Gastrocnemius medialis (tissue), 4 donors: ENCODE results near the gene LRIG1. TPM values are rescaled to one million over a fixed set of nuclear protein-coding genes. Genes with fewer than 3 reads are reported as not detected.

Experiments used
- ATAC-seq, 2 donors: fragments of 150-250 bp; one replicate each; pipeline ENCODE4 v1.9.1; 2016
- DNase-seq, 2 donors: peaks; one replicate each; pipeline ENCODE4 v3.0.0-alpha.2; 2019
- H3K27ac ChIP-seq, 4 donors: fragments of 200-600 bp; sonication (generic); 1 replicate in 1 of 4; 2 replicates in 3 of 4; pipeline ENCODE4 v1.5.1; 2016 to 2018; ENCODE audit warnings: mild to moderate bottlenecking in 2 of 4, moderate library complexity in 1 of 4
- H3K27me3 ChIP-seq, 3 donors: fragments of 200-600 bp; sonication (generic) in 2 of 3; 1 replicate in 1 of 3; 2 replicates in 2 of 3; pipeline versions ENCODE4 v1.5.1 to v1.6.0; 2016 to 2019; ENCODE audit warnings: mild to moderate bottlenecking in 1 of 3, moderate library complexity in 1 of 3
- H3K36me3 ChIP-seq, 2 donors: fragments of 200-600 bp; sonication (generic) in 1 of 2; one replicate each; pipeline ENCODE4 v1.5.1; 2017 to 2018
- H3K4me1 ChIP-seq, 2 donors: fragments of 200-600 bp; sonication (generic) in 1 of 2; one replicate each; pipeline ENCODE4 v1.5.1; 2016 to 2017; ENCODE audit warnings: mild to moderate bottlenecking in 2 of 2
- H3K4me3 ChIP-seq, 4 donors: fragments of 200-600 bp; sonication (generic) in 3 of 4; 1 replicate in 1 of 4; 2 replicates in 3 of 4; pipeline ENCODE4 v1.5.1; 2016 to 2019; ENCODE audit warnings: mild to moderate bottlenecking in 2 of 4
- H3K9me3 ChIP-seq, 3 donors: fragments of 200-600 bp; sonication (generic) in 2 of 3; 1 replicate in 1 of 3; 2 replicates in 2 of 3; pipeline ENCODE4 v1.5.1; 2016 to 2019
- CTCF ChIP-seq, 5 experiments: fragments of 450-650 bp in 3 of 5; fragments of 200-600 bp in 2 of 5; sonication (generic) in 2 of 5; IDR thresholded peaks in 4 of 5; conservative IDR thresholded peaks in 1 of 5; 1 replicate in 4 of 5; 2 replicates in 1 of 5; pipeline ENCODE4 v1.5.1; 2016 to 2019; ENCODE audit warnings: antibody characterized with exemption in 5 of 5, mild to moderate bottlenecking in 3 of 5, moderate library complexity in 3 of 5
- POLR2A ChIP-seq, 2 donors: fragments of 450-650 bp; IDR thresholded peaks; one replicate each; pipeline ENCODE4 v1.6.1; 2017; ENCODE audit warnings: antibody characterized with exemption in 2 of 2, mild to moderate bottlenecking in 2 of 2, moderate library complexity in 2 of 2
- in situ Hi-C, 4 donors: fragments of 200-750 bp; cut with MboI; loops; one replicate each; pipeline versions ENCODE4 v1.15.0 to v1.8.0; 2017; ENCODE audit warnings: low sequenced_read_pairs in 4 of 4
- intact Hi-C: fragments of 100-400 bp; cut with DNase I; formaldehyde crosslinking; loops from one replicate; pipeline ENCODE4 v1.15.1; 2023; ENCODE audit warnings: low total_unique reads
- total RNA-seq, 4 donors: library from RNA; depleted of rRNA; stranded (reverse); fragments of >200 nt; gene quantifications; one replicate each; pipeline versions ENCODE4 v1.1.0 to v1.2.3, GENCODE V29; 2016

LRIG1 gene
- total RNA-seq, 4 donors from 2014 or later = 45.3 to 103 (median 58.6) TPM

DNA sequence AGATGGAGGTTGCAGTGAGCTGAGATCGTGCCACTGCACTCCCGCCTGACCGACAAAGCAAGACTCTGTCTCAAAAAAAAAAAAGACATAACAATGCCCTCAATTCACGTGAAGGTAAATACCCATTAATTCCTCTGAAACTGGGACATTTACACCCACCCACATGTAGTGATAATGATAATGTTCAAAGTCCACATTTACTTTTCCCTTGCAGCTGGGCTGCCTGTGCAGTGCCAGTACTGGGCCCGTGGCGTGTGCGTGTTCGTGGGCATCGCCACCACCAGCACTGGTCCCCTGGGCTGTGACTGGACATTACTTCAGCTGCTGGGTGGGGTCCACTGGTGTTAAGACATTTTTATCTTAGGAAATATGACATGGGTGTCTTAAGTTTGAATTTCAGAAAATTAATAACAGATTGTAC is 156.4 kb downstream of the LRIG1 start:
- Histone ChIP-seq H3K27ac (no peak overlapping the region), H3K4me3 (no peak overlapping the region), H3K9me3 (no peaks in the 10 kb centered on the region), H3K4me1 (peaks cover 0 to 5% of the 10 kb centered on the region in 2 donors), H3K27me3 (no peaks in the 10 kb centered on the region), H3K36me3 (no peaks in the 10 kb centered on the region)
- in situ Hi-C loops (no loop called here), intact Hi-C loops (no loop called here)
- DNase-seq (no peak), ATAC-seq (no peak)
- TF ChIP-seq POLR2A (IDR thresholded peaks at IDR 0.05) (no peak), CTCF (IDR thresholded peaks at IDR 0.05 in 4 of 5, conservative IDR thresholded peaks at IDR 0.05 in 1 of 5) (no peak)

DNA sequence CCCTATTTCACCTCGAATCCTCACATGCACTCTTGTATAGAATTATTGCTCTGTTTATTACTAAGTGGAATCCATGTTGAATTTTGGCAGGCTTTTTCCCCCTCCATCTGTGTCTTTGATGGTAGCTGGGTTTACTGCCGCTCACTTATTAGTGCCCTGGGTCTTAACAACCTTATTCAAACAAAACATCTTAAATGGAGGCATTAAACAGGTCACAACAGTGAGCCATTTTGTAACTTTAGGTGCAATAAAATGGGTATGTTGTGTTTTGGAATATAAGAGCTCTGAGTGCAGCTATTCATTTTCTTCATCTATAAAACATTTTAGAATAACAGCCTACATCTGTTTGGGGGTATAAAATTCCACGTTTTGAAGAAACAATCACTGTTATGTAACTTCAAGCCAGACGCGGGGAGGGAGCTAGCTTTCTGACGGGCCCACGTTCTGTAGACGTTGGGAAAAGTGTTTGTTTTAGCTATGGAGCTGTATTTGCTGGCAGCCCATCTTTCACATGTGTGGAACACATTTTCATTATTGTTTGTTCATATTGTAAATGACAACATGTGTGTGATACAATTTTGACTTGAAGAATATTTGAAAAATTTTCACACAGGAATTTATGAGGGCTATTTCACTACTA is 158.0 kb downstream of the LRIG1 start:
- TF ChIP-seq CTCF (IDR thresholded peaks at IDR 0.05 in 4 of 5, conservative IDR thresholded peaks at IDR 0.05 in 1 of 5) (no peak), POLR2A (IDR thresholded peaks at IDR 0.05) (no peak)
- no peaks in the 10 kb centered on the region for H3K9me3 ChIP-seq
- no peak for DNase-seq
- no peaks in the 10 kb centered on the region for H3K36me3 ChIP-seq
- in situ Hi-C loops (no loop called here), intact Hi-C loops (no loop called here)
- no peak overlapping the region for H3K4me3 ChIP-seq
- no peak overlapping the region for H3K27ac ChIP-seq
- no peaks in the 10 kb centered on the region for H3K27me3 ChIP-seq
- H3K4me1 ChIP-seq = no peaks in the 10 kb centered on the region
- no peak for ATAC-seq

GRCh38 chr3:66338927-66339326 is 161.9 kb downstream of the LRIG1 start:
- H3K27ac ChIP-seq = no peak overlapping the region
- ATAC-seq (no peak), DNase-seq (no peak)
- no peak overlapping the region for H3K4me3 ChIP-seq
- intact Hi-C loops (no loop called here), in situ Hi-C loops (no loop called here)
- no peaks in the 10 kb centered on the region for H3K4me1 ChIP-seq
- H3K27me3 ChIP-seq = no peaks in the 10 kb centered on the region
- TF ChIP-seq CTCF (IDR thresholded peaks at IDR 0.05 in 4 of 5, conservative IDR thresholded peaks at IDR 0.05 in 1 of 5) (no peak), POLR2A (IDR thresholded peaks at IDR 0.05) (no peak)
- no peaks in the 10 kb centered on the region for H3K9me3 ChIP-seq
- H3K36me3 ChIP-seq = no peaks in the 10 kb centered on the region

DNA sequence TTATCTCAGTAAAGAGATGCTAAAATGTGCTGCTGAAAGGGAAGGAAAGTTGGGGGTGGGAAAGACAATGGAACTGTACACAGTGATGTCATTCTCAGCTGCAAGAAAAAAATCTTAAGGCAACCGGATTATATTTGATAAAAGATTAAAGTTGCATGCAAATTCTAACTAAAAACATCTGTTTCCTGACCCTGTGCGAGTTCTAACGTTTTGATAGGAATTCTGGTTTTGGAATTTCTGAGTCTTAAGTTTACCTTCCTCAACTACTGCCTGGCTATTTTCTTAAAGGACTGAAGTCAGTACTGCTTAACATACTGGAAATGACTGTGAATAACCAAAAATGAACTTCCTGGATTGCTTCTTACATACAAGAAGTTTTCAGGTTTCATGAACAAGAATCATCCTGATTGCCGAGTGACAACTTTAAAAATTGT is 164.5 kb downstream of the LRIG1 start:
- no peaks in the 10 kb centered on the region for H3K36me3 ChIP-seq
- intact Hi-C loops (no loop called here), in situ Hi-C loops (no loop called here)
- no peaks in the 10 kb centered on the region for H3K27me3 ChIP-seq
- H3K27ac ChIP-seq = no peak overlapping the region
- DNase-seq = no peak
- ATAC-seq = no peak
- H3K9me3 ChIP-seq = no peaks in the 10 kb centered on the region
- TF ChIP-seq CTCF (IDR thresholded peaks at IDR 0.05 in 4 of 5, conservative IDR thresholded peaks at IDR 0.05 in 1 of 5) = no peak
- no peaks in the 10 kb centered on the region for H3K4me1 ChIP-seq
- H3K4me3 ChIP-seq = no peak overlapping the region

DNA sequence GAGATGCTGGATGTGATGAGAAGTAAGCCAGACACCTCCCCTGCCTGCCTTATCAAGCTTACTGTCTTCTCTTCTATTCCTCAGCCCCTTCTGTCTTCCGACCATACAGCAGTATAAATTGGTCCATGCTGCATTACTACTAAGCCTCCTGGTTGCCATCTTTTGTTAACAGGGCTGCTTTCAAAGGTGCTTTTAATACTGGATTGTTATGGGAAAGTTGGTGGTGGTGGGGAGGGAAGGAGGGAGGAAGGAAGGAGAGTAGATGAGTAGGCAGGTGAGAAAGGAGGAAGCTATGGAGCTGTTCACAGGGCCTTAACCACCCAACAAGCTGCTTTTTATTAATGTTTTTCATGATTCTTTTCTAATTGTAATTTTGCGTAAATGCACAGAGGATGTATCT is 165.2 kb downstream of the LRIG1 start:
- H3K4me1 ChIP-seq = no peaks in the 10 kb centered on the region
- ATAC-seq (no peak), DNase-seq (no peak)
- H3K27ac ChIP-seq = no peak overlapping the region
- intact Hi-C loops = no loop called here
- H3K36me3 ChIP-seq = no peaks in the 10 kb centered on the region
- in situ Hi-C loops = no loop called here
- H3K9me3 ChIP-seq = no peaks in the 10 kb centered on the region
- H3K4me3 ChIP-seq = no peak overlapping the region
- TF ChIP-seq CTCF (IDR thresholded peaks at IDR 0.05 in 4 of 5, conservative IDR thresholded peaks at IDR 0.05 in 1 of 5) = no peak
- no peak for TF ChIP-seq POLR2A (IDR thresholded peaks at IDR 0.05)
- no peaks in the 10 kb centered on the region for H3K27me3 ChIP-seq
